Measurements from ENCODE around the gene TIMP1. TPM values are rescaled to one million over a fixed set of nuclear protein-coding genes. Genes with fewer than 3 reads are reported as not detected.
A peak's percentile ranks its signal among the peaks of the same experiment; 100 is the strongest.

The TIMP1 gene
- total RNA-seq, 1 donor from 2014 or later, result 57.1 TPM

- DNase-seq (ENCODE audit: low read depth) (peak; percentile 5), FAIRE-seq (no peak)
These were observed 28.3 kb downstream of the TIMP1 start for GRCh38 chrX:47610511-47610910.

DNA sequence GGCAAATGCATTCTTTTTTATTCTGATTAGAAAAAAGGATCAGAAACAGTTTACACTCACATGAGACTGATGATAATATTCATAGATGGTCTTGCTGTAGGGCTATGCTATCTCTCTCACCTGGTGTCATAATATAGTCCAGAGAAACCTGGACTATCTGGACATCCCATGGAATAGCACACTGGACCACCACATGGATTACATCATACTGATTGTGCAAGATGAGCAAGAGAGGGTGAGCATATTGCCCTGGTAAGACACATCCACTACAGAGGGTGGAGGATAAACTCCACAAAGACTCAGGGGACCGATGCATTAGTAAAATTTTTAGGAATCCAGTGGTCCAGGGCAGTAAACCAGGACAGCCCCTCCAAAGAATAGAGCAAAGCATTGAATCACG is 29.3 kb downstream of the TIMP1 start:
- Histone ChIP-seq H3K4me3 (ENCODE audit: low read depth, low read length) (no peak overlapping the region), H3K27me3 (ENCODE audit: control insufficient read depth, insufficient read depth, low read length) (no peaks in the 10 kb centered on the region), H3K36me3 (ENCODE audit: control insufficient read depth, insufficient read depth, low read length) (no peaks in the 10 kb centered on the region)
- FAIRE-seq (no peak), DNase-seq (ENCODE audit: low read depth) (no peak)
- TF ChIP-seq, protein P1, sequence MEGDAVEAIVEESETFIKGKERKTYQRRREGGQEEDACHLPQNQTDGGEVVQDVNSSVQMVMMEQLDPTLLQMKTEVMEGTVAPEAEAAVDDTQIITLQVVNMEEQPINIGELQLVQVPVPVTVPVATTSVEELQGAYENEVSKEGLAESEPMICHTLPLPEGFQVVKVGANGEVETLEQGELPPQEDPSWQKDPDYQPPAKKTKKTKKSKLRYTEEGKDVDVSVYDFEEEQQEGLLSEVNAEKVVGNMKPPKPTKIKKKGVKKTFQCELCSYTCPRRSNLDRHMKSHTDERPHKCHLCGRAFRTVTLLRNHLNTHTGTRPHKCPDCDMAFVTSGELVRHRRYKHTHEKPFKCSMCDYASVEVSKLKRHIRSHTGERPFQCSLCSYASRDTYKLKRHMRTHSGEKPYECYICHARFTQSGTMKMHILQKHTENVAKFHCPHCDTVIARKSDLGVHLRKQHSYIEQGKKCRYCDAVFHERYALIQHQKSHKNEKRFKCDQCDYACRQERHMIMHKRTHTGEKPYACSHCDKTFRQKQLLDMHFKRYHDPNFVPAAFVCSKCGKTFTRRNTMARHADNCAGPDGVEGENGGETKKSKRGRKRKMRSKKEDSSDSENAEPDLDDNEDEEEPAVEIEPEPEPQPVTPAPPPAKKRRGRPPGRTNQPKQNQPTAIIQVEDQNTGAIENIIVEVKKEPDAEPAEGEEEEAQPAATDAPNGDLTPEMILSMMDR (IDR thresholded peaks at IDR 0.05; ENCODE audit: insufficient read depth, low read length, severe bottlenecking), result no peak

More at GRCh38 chrX:47610511-47610910, 28.3 kb downstream of the TIMP1 start:
- Histone ChIP-seq H3K36me3 (ENCODE audit: control insufficient read depth, insufficient read depth, low read length) (no peaks in the 10 kb centered on the region), H3K4me3 (ENCODE audit: low read depth, low read length) (no peak overlapping the region), H3K27me3 (ENCODE audit: control insufficient read depth, insufficient read depth, low read length) (no peaks in the 10 kb centered on the region)
- TF ChIP-seq, protein P1 (IDR thresholded peaks at IDR 0.05; ENCODE audit: insufficient read depth, low read length, severe bottlenecking), result no peak

DNA sequence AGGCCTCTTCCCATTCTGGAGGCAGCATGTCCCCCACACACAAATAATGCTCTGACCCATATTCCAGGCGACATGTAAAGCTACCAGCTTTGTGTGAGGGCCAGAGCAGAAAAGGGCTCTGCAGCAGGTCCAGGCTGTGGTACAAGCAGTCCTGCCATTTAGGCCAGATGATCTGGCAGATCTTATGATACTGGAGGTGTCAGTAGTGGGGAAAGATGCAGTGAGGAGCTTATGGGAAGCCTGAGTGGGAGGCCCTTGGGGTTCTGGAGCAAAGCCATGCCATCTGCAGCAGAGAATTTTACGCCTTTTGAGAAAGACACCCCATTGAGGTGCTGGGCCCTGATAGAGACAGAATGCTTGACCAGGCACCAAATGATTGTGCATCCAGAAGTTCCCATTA is 29.7 kb downstream of the TIMP1 start:
- FAIRE-seq (no peak), DNase-seq (ENCODE audit: low read depth) (no peak)
- Histone ChIP-seq H3K36me3 (ENCODE audit: control insufficient read depth, insufficient read depth, low read length) (no peaks in the 10 kb centered on the region), H3K4me3 (ENCODE audit: low read depth, low read length) (no peak overlapping the region), H3K27me3 (ENCODE audit: control insufficient read depth, insufficient read depth, low read length) (no peaks in the 10 kb centered on the region)
- TF ChIP-seq, protein P1 (IDR thresholded peaks at IDR 0.05; ENCODE audit: insufficient read depth, low read length, severe bottlenecking), result no peak

GRCh38 chrX:47612418-47612817 is 30.2 kb downstream of the TIMP1 start:
- FAIRE-seq (no peak), DNase-seq (ENCODE audit: low read depth) (no peak)
- TF ChIP-seq, protein P1 (IDR thresholded peaks at IDR 0.05; ENCODE audit: insufficient read depth, low read length, severe bottlenecking), result no peak
- Histone ChIP-seq H3K4me3 (ENCODE audit: low read depth, low read length) (no peak overlapping the region), H3K27me3 (ENCODE audit: control insufficient read depth, insufficient read depth, low read length) (no peaks in the 10 kb centered on the region), H3K36me3 (ENCODE audit: control insufficient read depth, insufficient read depth, low read length) (no peaks in the 10 kb centered on the region)

DNA sequence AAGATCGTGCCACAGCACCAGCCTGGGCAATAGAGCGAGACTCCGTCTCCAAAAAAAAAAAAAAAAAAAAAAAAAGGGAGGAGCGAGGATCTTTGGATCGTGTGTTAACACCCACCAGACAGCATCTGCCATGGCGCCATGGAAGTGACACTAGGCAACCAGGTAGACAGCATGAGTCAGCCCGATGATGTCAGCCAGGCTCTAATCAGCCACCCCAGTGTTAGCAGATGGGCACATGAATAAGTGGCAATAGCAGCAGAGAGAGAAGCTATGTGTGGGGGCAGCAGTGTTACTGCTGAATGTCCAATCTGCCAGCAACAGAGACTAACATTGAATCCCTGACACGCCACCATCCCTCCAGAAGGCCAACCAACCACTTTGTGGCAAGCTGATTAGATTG is 30.8 kb downstream of the TIMP1 start:
- TF ChIP-seq, protein P1 (IDR thresholded peaks at IDR 0.05; ENCODE audit: insufficient read depth, low read length, severe bottlenecking), result no peak
- H3K4me3 ChIP-seq (ENCODE audit: low read depth, low read length), result no peak overlapping the region
- no peaks in the 10 kb centered on the region for H3K27me3 ChIP-seq (ENCODE audit: control insufficient read depth, insufficient read depth, low read length)
- H3K36me3 ChIP-seq (ENCODE audit: control insufficient read depth, insufficient read depth, low read length), result no peaks in the 10 kb centered on the region
- FAIRE-seq, result peak; percentile 40
- DNase-seq (ENCODE audit: low read depth), result no peak

DNA sequence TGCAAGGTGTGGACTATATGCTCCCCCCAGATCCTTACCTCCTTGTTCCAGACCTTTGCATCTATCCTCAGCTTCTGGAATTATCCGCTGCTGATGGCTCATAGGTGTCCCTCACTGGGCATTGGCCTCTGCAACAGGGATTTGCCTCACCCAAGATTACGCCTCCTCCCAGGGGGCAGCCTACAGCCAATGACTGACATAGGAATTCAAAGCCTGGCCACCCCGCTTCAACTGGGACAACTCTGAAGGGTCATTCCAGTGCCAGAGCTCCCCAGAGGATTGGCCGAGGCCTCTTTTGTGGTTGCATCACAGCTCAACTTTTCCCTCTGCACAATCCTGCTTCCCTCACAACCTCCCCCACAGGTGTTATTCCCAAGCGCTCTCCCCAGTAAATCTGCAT is 32.4 kb downstream of the TIMP1 start:
- DNase-seq (ENCODE audit: low read depth) (no peak), FAIRE-seq (no peak)
- TF ChIP-seq, protein P1 (IDR thresholded peaks at IDR 0.05; ENCODE audit: insufficient read depth, low read length, severe bottlenecking), result no peak
- Histone ChIP-seq H3K36me3 (ENCODE audit: control insufficient read depth, insufficient read depth, low read length) (no peaks in the 10 kb centered on the region), H3K4me3 (ENCODE audit: low read depth, low read length) (no peak overlapping the region), H3K27me3 (ENCODE audit: control insufficient read depth, insufficient read depth, low read length) (no peaks in the 10 kb centered on the region)

Measured in bronchial epithelial cell (primary cell).